ENCODE results near the gene CTSZ.

DNA sequence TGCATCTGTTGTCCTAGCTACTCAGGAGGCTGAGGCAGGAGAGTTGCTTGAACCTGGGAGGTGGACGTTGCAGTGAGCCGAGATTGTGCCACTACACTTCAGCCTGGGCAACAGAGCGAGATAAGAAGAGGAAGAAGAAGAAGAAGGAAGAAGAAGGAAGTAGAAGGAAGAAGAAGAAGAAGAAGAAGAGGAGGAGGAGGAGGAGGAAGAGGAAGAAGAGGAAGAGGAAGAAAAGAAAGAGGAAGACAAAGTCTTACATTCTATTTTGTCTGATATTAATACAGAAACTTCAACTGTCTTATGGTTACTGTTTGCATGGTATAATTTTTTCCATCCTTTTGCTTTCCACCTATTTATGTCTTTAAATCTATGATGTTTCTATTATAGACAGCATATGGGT, 33.2 kb downstream of the CTSZ start:
- TF ChIP-seq, protein P1, sequence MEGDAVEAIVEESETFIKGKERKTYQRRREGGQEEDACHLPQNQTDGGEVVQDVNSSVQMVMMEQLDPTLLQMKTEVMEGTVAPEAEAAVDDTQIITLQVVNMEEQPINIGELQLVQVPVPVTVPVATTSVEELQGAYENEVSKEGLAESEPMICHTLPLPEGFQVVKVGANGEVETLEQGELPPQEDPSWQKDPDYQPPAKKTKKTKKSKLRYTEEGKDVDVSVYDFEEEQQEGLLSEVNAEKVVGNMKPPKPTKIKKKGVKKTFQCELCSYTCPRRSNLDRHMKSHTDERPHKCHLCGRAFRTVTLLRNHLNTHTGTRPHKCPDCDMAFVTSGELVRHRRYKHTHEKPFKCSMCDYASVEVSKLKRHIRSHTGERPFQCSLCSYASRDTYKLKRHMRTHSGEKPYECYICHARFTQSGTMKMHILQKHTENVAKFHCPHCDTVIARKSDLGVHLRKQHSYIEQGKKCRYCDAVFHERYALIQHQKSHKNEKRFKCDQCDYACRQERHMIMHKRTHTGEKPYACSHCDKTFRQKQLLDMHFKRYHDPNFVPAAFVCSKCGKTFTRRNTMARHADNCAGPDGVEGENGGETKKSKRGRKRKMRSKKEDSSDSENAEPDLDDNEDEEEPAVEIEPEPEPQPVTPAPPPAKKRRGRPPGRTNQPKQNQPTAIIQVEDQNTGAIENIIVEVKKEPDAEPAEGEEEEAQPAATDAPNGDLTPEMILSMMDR (IDR thresholded peaks at IDR 0.05; ENCODE audit: control extremely low read depth in 1 of 3, insufficient read depth in 1 of 3, low read depth in 1 of 3, low read length in 3 of 3) = no peak
- no peak for TF ChIP-seq RNF2 (IDR thresholded peaks at IDR 0.05; ENCODE audit: borderline replicate concordance, low read depth, low read length, missing control alignments, poor library complexity, severe bottlenecking)
- no peak for TF ChIP-seq EP300 (IDR thresholded peaks at IDR 0.05; ENCODE audit: borderline replicate concordance in 1 of 2, low read depth in 2 of 2, low read length in 2 of 2)
- TF ChIP-seq CBX5 (IDR thresholded peaks at IDR 0.05; ENCODE audit: low read depth, low read length) = no peak
- TF ChIP-seq CHD1 (IDR thresholded peaks at IDR 0.05; ENCODE audit: low read depth, low read length) = no peak
- no peak for TF ChIP-seq POLR2A (IDR thresholded peaks at IDR 0.05; ENCODE audit: control extremely low read depth in 1 of 2, low read depth in 2 of 2, low read length in 2 of 2)
- no peak for TF ChIP-seq JUND (IDR thresholded peaks at IDR 0.05; ENCODE audit: low read length)
- TF ChIP-seq TAF1 (IDR thresholded peaks at IDR 0.05; ENCODE audit: low read depth, low read length) = no peak
- no peak for TF ChIP-seq RBBP5 (IDR thresholded peaks at IDR 0.05; ENCODE audit: borderline replicate concordance, low read depth, low read length)
- TF ChIP-seq YY1 (IDR thresholded peaks at IDR 0.05; ENCODE audit: low read depth, low read length) = no peak
- TF ChIP-seq SIX5 (IDR thresholded peaks at IDR 0.05; ENCODE audit: low read depth, low read length) = no peak
- no peak for TF ChIP-seq RFX5 (IDR thresholded peaks at IDR 0.05; ENCODE audit: borderline replicate concordance, low read depth, low read length)
- no peak for TF ChIP-seq POLR2AphosphoS5 (IDR thresholded peaks at IDR 0.05; ENCODE audit: low read depth, low read length)

All from H1 (cell line).